Measurements from ENCODE around the gene BBS12. TPM values are rescaled to one million over a fixed set of nuclear protein-coding genes. Genes with fewer than 3 reads are reported as not detected.
A peak's percentile ranks its signal among the peaks of the same experiment; 100 is the strongest.

The BBS12 gene
- total and polyA plus RNA-seq, 2 donors (not counting 3 experiments of a cell fraction or from before 2014, with no cell fraction given), result 0.91 to 2.3 TPM

DNA sequence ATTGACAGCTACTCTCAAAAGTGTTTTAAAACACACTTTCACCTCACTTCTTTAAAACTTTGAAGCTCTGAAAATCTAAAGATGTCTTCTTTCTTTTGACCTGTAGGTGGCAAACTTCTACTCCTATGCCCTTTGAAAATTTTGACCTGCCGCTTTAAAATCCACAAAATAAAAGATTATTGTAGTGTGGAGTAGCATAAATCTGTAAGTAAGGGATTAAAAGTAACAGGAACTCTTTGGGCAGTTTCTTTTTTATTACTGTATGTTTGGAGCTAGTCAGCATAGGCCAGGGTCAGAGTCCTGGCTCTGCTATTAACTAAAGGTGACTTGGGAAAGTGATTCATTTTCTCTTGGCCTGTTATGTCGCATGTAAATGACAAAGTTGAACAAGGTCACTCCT lies 25.5 kb downstream of the BBS12 start:
- DNase-seq (ENCODE audit: low read depth, low spot score), result peak; percentile 65
- intact Hi-C loops (cut with micrococcal nuclease), result loop anchor here (1.0 to 5.0 kb wide), 5 partner anchors 25 to 1564 kb away; partner anchors contain the start of gene NUDT6
- CTCF ChIA-PET, result interaction anchor here (0.6 to 6.6 kb wide), 64 partner anchors 8 to 858 kb away, joined by 3 to 183 read pairs (median 5); partner anchors contain the start of genes BBS12, FGF2 and NUDT6
- no peak overlapping the region for H3K4me2 ChIP-seq (ENCODE audit: insufficient read depth, low read length)
- H3K9ac ChIP-seq (replicated peaks; ENCODE audit: extremely low read depth, insufficient read depth, low read length), result no peak overlapping the region
- no peak overlapping the region for H3K4me3 ChIP-seq (replicated peaks in 1 of 3; ENCODE audit: insufficient read depth in 1 of 3, low read depth in 1 of 3, low read length in 3 of 3)
- H3K79me2 ChIP-seq (ENCODE audit: control insufficient read depth, insufficient read depth, low read length), result no peaks in the 10 kb centered on the region
- no peaks in the 10 kb centered on the region for H3K9me3 ChIP-seq (replicated peaks; ENCODE audit: control insufficient read depth, insufficient read depth, low read length)
- peak; percentile 46 for FAIRE-seq
- no peaks in the 10 kb centered on the region for H4K20me1 ChIP-seq (replicated peaks; ENCODE audit: control insufficient read depth, extremely low read depth, insufficient read depth, low read length)
- BruUV-seq (replicated peaks), result no TSS peak
- H3K9me1 ChIP-seq (replicated peaks; ENCODE audit: control insufficient read depth, extremely low read depth, insufficient read depth, low read length), result no peaks in the 10 kb centered on the region
- peaks cover 3% of the 10 kb centered on the region for H3K4me1 ChIP-seq (ENCODE audit: control insufficient read depth, extremely low read depth, insufficient read depth, low read length)
- no peaks in the 10 kb centered on the region for H3K27me3 ChIP-seq (ENCODE audit: control insufficient read depth in 2 of 2, insufficient read depth in 2 of 2, low read length in 2 of 2)
- H3K27ac ChIP-seq (ENCODE audit: insufficient read depth, low read depth, low read length), result no peak overlapping the region
- dilution Hi-C loops (cut with MboI; ENCODE audit: extremely low pct_ligation_motif_present, low sequenced_read_pairs), result loop anchor here (25.0 kb wide), 1 partner anchor 154 kb away; the partner anchor contains the start of gene NUDT6
- peak overlapping the region; percentile 44 for H2AFZ ChIP-seq (ENCODE audit: low read depth, low read length)
- H3K36me3 ChIP-seq (ENCODE audit: control insufficient read depth in 2 of 2, extremely low read depth in 1 of 2, insufficient read depth in 2 of 2, low read length in 2 of 2), result no peaks in the 10 kb centered on the region
- POLR2A ChIA-PET, result interaction anchor here (1.0 kb wide), 1 partner anchor 164 kb away, joined by 3 read pairs; the partner anchor contains the start of gene NUDT6
- TF ChIP-seq, protein P1, sequence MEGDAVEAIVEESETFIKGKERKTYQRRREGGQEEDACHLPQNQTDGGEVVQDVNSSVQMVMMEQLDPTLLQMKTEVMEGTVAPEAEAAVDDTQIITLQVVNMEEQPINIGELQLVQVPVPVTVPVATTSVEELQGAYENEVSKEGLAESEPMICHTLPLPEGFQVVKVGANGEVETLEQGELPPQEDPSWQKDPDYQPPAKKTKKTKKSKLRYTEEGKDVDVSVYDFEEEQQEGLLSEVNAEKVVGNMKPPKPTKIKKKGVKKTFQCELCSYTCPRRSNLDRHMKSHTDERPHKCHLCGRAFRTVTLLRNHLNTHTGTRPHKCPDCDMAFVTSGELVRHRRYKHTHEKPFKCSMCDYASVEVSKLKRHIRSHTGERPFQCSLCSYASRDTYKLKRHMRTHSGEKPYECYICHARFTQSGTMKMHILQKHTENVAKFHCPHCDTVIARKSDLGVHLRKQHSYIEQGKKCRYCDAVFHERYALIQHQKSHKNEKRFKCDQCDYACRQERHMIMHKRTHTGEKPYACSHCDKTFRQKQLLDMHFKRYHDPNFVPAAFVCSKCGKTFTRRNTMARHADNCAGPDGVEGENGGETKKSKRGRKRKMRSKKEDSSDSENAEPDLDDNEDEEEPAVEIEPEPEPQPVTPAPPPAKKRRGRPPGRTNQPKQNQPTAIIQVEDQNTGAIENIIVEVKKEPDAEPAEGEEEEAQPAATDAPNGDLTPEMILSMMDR (IDR thresholded peaks at IDR 0.05; ENCODE audit: extremely low read depth in 1 of 2, insufficient read depth in 1 of 2, low read depth in 1 of 2, low read length in 2 of 2), result peak; percentile 28 to 35
- TF ChIP-seq MAX (IDR thresholded peaks at IDR 0.05; ENCODE audit: insufficient read depth, insufficient read length), result no peak

DNA sequence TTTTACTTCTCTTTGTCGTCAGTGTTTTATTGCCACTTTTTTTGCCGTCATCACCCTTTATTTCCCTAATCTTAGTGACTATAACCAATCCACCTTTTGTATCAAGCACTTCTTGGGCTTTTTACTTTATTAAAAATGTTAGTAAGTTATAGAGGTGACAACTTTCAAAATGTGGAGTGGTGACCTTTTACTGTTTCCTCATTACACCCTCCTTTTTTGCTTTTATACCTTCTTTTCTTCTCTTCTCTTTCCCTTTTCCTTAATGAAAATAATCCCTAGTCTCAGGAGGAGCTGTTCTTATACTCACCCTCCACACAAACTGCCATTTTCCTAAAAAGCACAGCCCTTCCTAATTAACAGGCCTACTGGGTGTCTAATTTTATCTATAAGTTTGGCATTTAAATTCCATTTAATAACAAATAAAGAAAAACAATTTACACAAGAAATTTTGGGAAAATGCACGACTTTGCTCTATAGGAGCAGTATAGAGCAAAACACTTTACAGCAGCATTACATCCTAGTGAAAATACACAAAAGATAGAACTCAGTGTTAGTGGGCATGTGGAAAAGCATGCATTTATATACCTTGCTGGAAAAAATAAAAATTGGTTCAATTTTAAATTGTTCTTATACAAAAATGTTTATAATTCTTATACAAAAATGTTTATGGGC lies 27.3 kb downstream of the BBS12 start:
- H3K4me3 ChIP-seq (replicated peaks in 1 of 3; ENCODE audit: insufficient read depth in 1 of 3, low read depth in 1 of 3, low read length in 3 of 3), result no peak overlapping the region
- FAIRE-seq (no peak), DNase-seq (ENCODE audit: low read depth, low spot score) (no peak)
- peaks cover 13% of the 10 kb centered on the region for H3K4me1 ChIP-seq (ENCODE audit: control insufficient read depth, extremely low read depth, insufficient read depth, low read length)
- dilution Hi-C loops (cut with MboI; ENCODE audit: extremely low pct_ligation_motif_present, low sequenced_read_pairs), result loop anchor here (25.0 kb wide), 1 partner anchor 153 kb away; the partner anchor contains the start of gene NUDT6
- no peaks in the 10 kb centered on the region for H3K9me1 ChIP-seq (replicated peaks; ENCODE audit: control insufficient read depth, extremely low read depth, insufficient read depth, low read length)
- no peak overlapping the region for H3K4me2 ChIP-seq (ENCODE audit: insufficient read depth, low read length)
- no peaks in the 10 kb centered on the region for H3K27me3 ChIP-seq (ENCODE audit: control insufficient read depth in 2 of 2, insufficient read depth in 2 of 2, low read length in 2 of 2)
- intact Hi-C loops (cut with micrococcal nuclease), result loop anchor here (2.0 to 5.0 kb wide), 2 partner anchors 163 to 1563 kb away; partner anchors contain the start of gene NUDT6
- ChIA-PET POLR2A (no interaction called here), CTCF (interaction anchor here (0.6 to 6.6 kb wide), 4 partner anchors 68 to 171 kb away, joined by 3 to 183 read pairs (median 12); no protein-coding TSS in a partner anchor)
- no peak overlapping the region for H3K9ac ChIP-seq (replicated peaks; ENCODE audit: extremely low read depth, insufficient read depth, low read length)
- H2AFZ ChIP-seq (ENCODE audit: low read depth, low read length), result no peak overlapping the region
- no peaks in the 10 kb centered on the region for H3K9me3 ChIP-seq (replicated peaks; ENCODE audit: control insufficient read depth, insufficient read depth, low read length)
- TF ChIP-seq, protein P1 (IDR thresholded peaks at IDR 0.05; ENCODE audit: extremely low read depth in 1 of 2, insufficient read depth in 1 of 2, low read depth in 1 of 2, low read length in 2 of 2), result peak in 1 of 2 donors; percentile 34
- no peak for TF ChIP-seq FOS (IDR thresholded peaks at IDR 0.05; ENCODE audit: borderline replicate concordance, insufficient read depth, low read length)
- TF ChIP-seq MAX (IDR thresholded peaks at IDR 0.05; ENCODE audit: insufficient read depth, insufficient read length), result no peak
- TF ChIP-seq MYC (IDR thresholded peaks at IDR 0.05; ENCODE audit: low read depth, low read length), result no peak
- no peaks in the 10 kb centered on the region for H4K20me1 ChIP-seq (replicated peaks; ENCODE audit: control insufficient read depth, extremely low read depth, insufficient read depth, low read length)
- no TSS peak for BruUV-seq (replicated peaks)
- no peaks in the 10 kb centered on the region for H3K79me2 ChIP-seq (ENCODE audit: control insufficient read depth, insufficient read depth, low read length)
- no peaks in the 10 kb centered on the region for H3K36me3 ChIP-seq (ENCODE audit: control insufficient read depth in 2 of 2, extremely low read depth in 1 of 2, insufficient read depth in 2 of 2, low read length in 2 of 2)
- H3K27ac ChIP-seq (ENCODE audit: insufficient read depth, low read depth, low read length), result no peak overlapping the region

Data from endothelial cell of umbilical vein (primary cell).